NCI-H526 treated with DMSO at 0.1 percent for 48 hours (cell line): ENCODE data around the gene ACTN4.
"Not testable (repeated sequence)": the region's sequence is repeated elsewhere in the genome, so short reads cannot be mapped to it uniquely, and the experiment has no call there.

Experiments used
- DNase-seq: peaks from one replicate; lab custom pipeline; 2025; lab: John Stamatoyannopoulos, UW

Gene ACTN4

DNA sequence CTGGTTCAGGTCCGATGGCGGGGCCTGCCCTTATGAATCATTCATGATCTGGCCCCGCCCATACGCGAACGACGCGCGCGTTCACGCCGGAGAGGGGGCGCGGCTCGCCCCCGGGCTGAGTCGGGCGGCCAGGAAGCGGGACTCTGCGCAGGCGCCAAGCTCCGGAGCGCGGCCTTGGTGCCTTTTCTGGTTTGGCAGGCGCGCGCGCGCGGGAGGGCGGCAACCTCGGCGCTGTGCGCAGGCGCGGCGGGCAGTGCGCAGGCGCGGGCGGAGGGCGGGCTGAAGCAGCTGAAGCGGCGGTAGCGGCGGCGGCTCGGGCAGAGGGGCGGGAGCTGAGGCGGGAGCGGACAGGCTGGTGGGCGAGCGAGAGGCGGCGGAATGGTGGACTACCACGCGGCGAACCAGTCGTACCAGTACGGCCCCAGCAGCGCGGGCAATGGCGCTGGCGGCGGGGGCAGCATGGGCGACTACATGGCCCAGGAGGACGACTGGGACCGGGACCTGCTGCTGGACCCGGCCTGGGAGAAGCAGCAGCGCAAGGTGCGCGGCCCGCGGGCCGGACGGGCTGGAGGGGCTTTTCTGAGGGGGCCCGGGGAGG, at the start of gene ACTN4:
ACTN4 (plus strand) TSS at position 282 of the 598 bp plus-strand sequence; CDS start at position 379, 97 bp downstream.
- peak; percentile 95 for DNase-seq

DNA sequence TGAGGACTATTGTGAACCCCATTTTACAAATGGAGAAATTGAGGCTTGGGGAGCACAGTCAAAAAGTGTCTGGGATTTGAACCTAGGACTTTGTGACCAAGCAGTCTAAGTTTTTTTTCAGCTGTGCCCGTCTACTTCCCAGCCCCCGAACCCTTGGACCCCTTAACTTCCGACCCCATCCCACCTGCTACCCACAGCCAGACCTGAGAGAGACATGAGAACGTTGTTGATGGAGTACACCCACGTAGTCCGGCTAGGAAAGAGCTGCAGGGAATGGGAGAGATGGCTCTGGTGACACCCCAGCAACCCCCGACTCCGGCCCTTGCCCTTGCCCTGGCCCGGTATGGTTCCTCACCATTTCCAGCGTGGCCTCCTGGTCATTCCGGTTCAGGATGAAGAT, 47.7 kb upstream of the ACTN4 start:
- DNase-seq = no peak

DNA sequence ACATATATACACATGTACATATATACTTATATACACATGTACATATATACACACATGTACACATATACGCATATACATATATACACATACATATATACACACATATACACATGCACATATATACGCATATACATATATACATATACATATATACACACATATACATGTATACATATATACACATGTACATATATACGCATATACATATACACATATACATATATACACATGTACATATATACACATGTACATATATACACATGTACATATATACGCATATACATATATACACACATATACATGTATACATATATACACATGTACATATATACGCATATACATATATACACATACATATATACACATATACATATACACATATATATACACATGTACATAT, 44.6 kb upstream of the ACTN4 start:
- not testable (repeated sequence) for DNase-seq

DNA sequence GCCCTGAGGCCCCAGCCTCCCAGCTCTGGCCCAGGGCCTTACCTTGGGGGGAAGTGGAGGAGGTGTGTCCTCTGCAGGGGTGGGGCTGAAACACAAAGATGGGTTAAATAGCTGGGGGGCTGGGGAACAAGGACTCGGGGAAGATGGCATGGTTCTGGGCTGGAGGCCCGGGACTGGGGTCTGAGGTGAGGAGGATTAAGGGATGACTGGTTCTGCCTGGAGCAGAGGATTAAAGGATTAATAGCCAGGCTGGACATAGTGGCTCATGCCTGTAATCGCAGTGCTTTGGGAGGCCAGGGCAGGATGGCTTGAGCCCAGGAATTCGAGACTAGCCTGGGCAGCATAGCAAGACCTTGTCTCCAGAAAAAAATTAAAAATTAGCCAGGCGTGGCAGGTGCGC, 41.3 kb upstream of the ACTN4 start:
- DNase-seq = no peak

DNA sequence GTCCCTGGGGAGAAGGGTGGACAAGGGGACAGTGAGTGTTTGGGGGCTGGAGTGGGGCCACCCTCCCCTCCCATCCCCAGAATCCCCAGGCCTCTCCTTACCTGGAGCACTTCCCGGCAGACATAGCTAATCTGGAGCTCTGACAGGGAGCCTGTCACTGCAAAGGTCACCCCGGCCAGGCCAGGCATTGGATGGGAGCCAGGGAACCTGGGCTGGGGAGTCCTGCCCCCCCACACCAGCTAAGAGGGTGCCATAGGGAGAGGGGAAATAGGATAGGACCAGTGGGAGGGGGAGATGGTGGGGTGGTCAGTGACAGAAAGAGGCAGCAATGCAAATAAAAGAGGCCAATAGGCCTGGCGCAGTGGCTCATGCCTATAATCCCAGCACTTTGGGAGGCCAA, 33.2 kb upstream of the ACTN4 start:
- DNase-seq = no peak

DNA sequence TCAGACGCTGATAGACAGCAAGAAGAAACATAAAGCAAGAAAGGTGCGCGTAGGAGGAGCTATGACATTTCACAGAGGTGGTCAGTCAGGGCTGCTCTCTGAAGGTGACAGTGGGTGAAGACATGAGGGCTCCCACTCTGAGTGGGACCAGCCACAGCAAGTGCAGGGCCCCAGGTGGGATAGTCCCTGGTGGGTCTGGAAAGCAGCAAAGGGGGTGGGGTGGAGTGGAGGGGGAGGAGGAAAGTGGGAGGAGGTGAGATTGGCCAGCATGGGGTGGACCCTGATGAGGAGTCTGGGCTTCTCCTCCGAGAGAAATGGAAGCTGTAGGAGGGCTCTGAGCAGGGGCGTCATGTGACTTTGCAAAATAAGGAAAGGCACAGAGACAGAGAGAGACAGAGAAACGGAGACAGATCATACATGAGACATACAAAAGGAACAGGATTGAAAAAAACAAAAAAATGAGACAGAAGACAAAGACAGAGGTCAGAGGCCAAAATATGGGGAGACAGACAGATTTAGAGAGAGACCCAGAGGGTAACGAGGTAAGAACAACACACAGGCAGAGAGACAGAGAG, 32.4 kb upstream of the ACTN4 start:
- DNase-seq = no peak

DNA sequence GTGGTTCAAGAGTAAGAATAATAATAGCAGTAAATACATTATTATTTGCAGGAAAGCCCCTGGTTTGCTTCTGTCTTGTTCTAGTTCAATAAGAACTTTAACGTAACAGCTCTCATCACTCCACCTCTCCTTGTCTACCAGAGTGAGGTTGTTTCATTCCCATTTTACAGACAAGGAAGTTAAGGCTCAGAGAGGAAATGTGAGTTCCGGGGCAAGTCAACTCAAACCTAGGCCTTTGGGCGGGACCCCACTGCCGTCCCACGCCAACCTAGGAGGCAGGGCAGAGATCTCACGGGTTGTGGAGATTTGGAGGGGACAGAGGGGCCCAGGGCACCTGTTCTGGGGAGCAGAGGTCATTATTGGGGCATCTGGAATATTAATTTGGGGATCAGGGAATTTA, 31.2 kb upstream of the ACTN4 start:
- DNase-seq = no peak

DNA sequence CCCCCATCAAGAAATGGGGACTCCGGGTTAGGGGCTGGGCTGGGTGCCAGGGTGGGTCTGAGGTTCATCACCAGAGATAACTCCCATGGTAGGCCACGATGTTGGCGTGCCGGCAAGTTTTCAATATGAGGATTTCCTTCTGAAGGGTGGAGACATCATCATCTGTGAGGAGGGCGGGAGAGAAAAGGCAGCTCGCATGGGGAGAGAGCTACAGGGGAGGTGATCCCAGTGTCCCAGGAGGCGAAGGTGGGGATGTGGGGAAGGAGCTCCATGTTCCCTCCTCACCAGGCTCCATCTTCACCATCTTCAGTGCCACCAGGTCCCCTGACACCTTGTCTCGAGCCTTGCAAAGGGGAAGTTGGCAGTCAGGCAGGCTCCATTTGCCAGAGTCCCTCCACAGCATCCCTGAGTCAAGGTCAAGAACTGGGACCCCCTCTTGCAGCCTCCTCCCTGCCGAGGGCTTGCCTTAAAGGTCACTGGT, 30.1 kb upstream of the ACTN4 start:
- DNase-seq = no peak

DNA sequence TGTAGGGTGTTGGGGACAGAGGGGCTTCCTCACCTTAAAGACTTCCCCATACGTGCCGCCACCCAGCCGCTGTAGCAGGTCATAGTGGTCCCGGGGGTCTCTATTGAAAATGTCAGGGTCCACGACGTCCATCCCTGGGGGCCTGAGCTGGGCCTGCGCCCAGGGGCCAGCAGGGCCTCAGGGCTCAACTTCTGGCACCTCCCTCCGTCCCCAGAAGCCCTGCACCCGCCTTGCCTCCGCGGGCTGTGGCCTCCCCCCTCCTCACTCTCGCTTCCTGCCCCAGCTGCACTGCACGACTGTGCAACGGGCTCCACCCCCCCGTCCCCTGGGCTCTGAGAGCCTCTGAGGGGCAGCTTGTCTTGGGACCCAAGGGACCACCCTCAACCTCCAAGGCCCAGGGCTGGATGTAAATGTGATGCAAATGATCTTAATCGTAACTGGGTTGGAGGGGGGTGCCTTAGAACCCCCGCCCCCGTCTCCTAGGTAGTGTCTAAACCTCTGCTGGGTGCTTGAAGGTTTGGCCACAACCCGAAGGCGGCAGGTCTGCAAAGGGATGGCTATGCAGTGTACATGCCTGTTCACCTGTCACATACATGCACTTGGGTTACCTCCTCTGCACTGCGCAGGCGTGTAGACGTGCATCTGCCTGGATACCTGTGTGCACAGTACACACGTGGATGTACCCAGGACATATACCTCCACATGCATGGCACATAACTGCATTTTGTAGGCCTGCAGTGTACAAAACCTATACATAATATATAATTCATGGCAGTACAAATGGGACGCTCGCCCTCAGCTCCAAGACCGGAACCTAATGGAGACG, 29.5 kb upstream of the ACTN4 start, which contains the start of gene MAP4K1:
MAP4K1 (minus strand) TSS at position 190 of the 826 bp plus-strand sequence; CDS start at position 132, 58 bp downstream.
- peak; percentile 96 for DNase-seq

DNA sequence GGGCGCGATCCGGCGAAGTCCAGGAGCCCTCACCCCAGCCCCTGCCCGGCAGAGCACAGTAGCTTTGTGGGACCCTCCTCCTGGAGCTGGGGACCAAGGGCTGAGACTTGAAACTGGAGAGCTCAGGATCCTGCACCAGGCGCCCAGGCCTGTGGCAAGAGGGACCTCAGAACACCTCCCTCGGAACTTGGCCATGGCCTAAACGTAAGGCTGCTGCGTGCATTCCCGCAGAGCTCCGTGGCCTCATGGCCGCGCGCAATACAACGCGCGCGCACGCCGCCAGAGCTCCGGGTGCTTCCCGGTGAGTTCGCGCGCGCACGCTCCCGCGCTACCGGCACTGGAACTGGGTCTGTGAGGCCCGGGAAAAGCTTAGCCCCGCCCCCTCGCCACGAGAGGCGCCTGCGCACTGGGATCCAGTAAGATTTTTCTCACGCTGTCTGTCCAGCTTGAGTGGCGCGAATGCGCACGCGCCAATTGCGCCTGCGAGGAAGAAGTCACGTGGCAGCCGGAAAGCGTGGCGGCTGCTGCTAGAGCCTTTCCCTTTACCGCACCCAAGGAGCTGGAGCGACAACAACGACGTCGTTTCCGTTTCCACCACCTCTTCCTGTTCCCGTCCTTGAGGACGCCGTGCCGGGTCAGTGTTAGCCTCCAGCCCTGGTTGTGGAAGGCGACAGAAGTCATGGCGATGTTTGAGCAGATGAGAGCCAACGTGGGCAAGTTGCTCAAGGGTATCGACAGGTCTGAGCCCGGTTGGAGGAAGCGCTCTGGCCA, 28.7 kb upstream of the ACTN4 start, which contains the start of gene EIF3K:
EIF3K (plus strand) TSS at position 599 of the 771 bp plus-strand sequence; CDS start at position 680, 81 bp downstream.
- peak; percentile 97 for DNase-seq

DNA sequence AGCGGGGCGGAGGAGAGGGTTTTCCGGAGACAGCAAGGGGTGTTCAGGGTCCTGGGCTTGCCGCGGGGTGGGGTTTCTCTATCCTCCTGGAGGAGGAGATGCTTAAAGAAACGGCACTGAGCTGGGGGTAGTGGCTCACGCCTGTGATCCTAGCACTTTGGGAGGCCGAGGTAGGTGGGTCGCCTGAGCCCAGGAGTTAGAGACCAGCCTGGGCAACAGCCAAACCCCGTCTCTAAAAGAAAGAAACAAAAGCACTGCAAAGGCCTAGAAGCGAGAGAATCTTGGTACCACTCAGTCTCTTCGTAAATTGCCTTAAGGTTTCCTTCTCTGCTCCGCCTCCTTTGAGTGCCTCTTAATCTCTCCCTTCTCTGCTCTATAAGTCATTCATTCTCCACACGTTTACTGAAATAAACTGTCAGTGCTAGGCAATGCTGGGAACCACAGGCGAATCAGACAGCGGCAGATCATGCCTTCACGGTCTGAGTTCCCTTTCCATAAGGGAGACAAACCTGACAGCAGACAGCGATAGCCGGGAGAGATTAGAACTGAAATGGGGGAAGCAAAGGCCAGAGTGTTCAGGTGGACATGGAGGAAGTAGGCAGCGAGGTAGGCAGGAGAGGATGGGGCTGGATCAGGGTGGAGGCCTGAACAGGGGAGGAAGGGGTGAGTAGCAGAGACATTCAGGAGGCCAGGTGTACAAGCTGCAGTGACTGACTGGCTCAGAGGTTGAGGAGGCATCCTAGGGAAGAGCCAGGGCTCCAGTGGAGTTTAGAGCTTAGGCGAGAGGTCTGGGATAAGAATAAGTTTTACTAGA, 27.9 kb upstream of the ACTN4 start:
- DNase-seq = no peak

DNA sequence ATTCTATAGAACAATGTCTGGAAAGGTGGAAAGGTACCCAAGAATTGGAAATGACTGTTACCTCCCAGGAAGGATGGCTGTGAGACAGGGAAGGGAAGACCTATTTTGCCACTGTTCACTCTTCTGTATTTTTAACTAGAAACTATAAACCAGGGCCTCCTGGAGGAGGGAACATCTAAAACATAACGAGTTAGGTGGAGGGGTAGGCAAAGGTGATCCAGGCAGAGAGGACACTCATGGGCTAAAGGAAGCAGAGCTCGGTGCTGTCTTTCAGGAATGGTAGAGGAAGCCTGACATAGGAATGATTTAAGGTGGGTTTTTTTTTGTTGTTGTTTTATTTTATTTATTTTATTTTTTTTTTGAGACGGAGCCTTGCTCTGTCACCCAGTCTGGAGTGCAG, 22.6 kb upstream of the ACTN4 start:
- no peak for DNase-seq

DNA sequence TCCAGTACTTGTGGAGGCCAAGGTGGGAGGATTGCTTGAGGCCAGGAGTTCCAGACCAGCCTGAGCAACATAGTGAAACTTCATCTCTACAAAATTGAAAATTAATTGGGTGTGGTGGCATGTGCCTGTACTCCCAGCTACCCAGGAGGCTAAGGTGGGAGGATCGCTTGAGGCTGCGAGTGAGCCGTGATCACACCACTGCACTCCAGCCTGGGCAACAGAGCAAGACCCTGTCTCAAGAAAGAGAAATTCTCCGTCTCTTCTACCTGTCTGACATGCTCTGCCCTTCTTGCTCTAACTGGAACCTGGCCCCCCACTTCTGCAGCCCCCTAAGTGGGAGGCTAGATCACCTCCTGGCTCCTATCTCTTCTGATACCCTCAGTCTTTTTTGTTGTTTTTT, 21.0 kb upstream of the ACTN4 start:
- no peak for DNase-seq

DNA sequence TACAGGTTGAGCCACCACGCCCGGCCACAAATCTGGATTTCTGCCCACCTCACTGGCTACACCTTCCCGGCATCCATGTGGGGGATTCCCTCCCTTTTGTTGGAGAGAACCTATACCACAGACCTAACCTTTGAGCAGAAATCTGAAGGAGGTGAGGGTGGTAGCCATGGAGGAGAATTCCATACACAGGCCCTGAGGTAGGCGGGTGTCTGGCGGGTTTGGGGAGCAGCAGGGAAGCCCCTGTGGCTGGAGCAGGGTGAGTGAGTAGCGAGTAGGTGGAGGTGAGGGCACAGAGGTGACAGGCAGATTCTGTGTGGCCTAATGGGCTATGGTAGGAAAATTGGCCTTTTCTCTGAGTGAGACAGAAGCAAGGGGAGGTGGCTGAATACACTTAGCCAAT, 17.9 kb upstream of the ACTN4 start:
- DNase-seq = no peak

DNA sequence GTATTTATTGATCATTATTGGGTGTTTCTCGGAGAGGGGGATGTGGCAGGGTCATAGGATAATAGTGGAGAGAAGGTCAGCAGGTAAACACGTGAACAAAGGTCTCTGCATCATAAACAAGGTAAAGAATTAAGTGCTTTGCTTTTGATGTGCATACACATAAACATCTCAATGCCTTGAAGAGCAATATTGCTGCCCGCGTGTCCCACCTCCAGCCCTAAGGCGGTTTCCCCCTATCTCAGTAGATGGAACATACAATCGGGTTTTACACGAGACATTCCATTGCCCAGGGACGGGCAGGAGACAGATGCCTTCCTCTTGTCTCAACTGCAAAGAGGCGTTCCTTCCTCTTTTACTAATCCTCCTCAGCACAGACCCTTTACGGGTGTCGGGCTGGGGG, 16.1 kb upstream of the ACTN4 start:
- not testable (repeated sequence) for DNase-seq

DNA sequence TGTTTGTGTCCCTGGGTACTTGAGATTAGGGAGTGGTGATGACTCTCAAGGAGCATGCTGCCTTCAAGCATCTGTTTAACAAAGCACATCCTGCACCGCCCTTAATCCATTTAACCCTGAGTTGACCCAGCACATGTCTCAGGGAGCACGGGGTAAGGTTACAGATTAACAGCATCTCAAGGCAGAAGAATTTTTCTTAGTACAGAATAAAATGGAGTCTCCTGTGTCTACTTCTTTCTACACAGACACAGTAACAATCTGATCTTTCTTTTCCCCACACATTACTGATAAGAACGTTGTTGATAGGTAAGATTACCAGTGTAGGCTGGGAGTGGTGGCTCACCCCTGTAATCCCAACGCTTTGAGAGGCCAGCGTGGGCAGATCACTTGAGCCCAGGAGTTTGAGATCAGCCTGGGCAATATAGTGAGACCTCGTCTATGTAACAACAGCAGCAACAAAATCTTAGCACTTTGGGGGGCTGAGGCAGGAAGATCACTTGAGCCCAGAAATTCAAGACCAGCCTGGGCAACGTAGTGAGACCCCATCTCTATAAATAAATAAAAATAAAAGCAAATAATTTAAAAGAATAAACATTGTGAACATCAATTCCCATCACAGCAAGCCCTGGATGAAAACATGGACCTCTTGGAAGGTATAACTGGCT, 15.5 kb upstream of the ACTN4 start:
- DNase-seq = not testable (repeated sequence)

DNA sequence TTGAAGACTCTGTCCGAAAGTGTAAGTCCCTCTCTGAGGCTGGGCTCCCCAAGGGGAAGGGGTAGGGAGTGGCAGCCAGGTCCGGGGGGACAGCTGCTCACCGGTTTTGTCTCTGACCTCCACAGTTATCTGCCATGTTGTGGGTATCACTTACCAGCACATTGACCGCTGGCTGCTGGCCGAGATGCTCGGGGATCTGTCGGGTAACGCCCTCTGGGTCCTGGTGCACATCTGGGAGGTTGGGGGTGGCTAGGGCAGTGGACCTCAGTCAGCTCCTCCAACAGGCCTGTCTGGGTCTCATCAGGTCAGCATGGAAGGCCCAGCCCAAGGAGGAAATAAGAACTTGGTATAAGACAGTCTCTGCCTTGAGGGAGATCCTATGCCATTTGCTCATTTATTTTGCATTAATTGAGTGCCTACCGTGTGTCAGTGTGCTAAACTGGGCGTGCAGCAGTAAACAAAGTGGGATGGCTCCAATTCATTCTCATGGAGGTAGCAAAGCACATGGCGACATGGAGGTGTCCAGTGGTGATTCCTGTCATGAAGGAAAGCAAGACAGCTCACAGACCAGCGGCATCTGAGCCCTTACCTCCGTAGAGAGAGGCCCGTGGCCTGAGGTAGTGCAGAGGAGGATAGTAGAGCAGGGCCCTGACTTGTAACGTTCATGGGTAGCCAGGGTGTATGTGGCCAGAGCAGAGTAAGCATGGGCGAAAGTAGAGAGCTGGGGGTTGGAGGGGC, 14.8 kb upstream of the ACTN4 start:
- no peak for DNase-seq

DNA sequence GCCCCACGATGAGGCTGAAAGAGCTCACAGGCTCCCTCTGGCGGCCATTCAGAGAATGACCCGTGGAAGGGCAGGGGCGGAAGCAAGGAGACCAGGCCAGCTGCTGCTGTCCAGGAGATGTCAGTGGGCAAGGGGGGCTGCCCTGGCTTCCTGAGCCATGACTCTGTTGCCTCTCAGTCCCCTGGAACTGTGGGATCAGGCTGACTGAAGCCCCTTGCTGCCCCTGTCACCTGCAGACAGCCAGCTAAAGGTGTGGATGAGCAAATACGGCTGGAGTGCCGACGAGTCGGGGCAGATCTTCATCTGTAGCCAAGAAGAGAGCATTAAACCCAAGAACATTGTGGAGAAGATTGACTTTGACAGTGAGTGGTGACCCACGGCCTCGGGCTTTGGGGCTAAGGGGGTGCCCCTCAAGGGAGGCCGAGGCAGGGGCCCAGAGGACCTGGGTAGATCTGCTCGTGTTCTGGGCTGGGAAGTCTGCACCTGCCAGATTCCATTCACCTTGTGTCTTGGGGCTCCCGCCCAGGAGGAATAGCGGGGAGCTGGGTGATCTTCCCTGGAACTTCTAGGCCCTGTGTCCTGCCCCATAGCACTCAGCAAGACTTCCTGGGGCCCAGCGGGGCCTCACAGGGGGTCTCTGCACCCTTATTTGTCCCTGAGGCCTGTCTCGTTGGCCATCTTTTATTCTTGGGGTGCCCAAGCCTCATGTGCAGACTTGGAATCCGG, 12.5 kb upstream of the ACTN4 start:
- peak; percentile 10 for DNase-seq
